Tibial artery (tissue), 4 donors: Measurements from ENCODE around the gene SRP19.

Source experiments
- DNase-seq, 2 donors: peaks; one replicate each; pipeline ENCODE4 v3.0.0-alpha.2; 2019
- H3K27ac ChIP-seq, 2 donors: fragments of 200-600 bp; sonication (generic) in 1 of 2; 1 replicate in 1 of 2; 2 replicates in 1 of 2; pipeline ENCODE4 v1.5.1; 2018 to 2019; ENCODE audit warnings: mild to moderate bottlenecking in 1 of 2
- H3K27me3 ChIP-seq, 2 donors: fragments of 200-600 bp; sonication (generic) in 1 of 2; one replicate each; pipeline versions ENCODE4 v1.5.1 to v1.6.0; 2016 to 2019
- H3K36me3 ChIP-seq, 3 donors: fragments of 200-600 bp; sonication (generic) in 2 of 3; one replicate each; pipeline ENCODE4 v1.5.1; 2016 to 2019; ENCODE audit warnings: mild to moderate bottlenecking in 2 of 3
- H3K4me1 ChIP-seq, 4 donors: fragments of 200-600 bp; sonication (generic) in 2 of 4; 1 replicate in 3 of 4; 2 replicates in 1 of 4; pipeline ENCODE4 v1.5.1; 2016 to 2019
- H3K4me3 ChIP-seq, 2 donors: fragments of 200-600 bp; sonication (generic) in 1 of 2; 1 replicate in 1 of 2; 2 replicates in 1 of 2; pipeline ENCODE4 v1.5.1; 2018 to 2019; ENCODE audit warnings: mild to moderate bottlenecking in 2 of 2
- H3K9me3 ChIP-seq, 3 donors: fragments of 200-600 bp; sonication (generic) in 1 of 3; one replicate each; pipeline ENCODE4 v1.5.1; 2016 to 2019
- CTCF ChIP-seq, 2 experiments: fragments of 200-600 bp in 1 of 2; fragments of 450-650 bp in 1 of 2; IDR thresholded peaks; one replicate each; pipeline ENCODE4 v1.5.1; 2017 to 2019; ENCODE audit warnings: antibody characterized with exemption in 2 of 2, mild to moderate bottlenecking in 1 of 2, moderate library complexity in 1 of 2
- intact Hi-C: fragments of 100-400 bp; cut with DNase I; formaldehyde crosslinking; loops from one replicate; pipeline ENCODE4 v1.15.0; 2023; ENCODE audit warnings: low total_unique reads

SRP19 gene

GRCh38 chr5:112823656-112824055, 37.4 kb upstream of the SRP19 start:
- Histone ChIP-seq H3K36me3 (peaks cover 44 to 73% (median 70%) of the 10 kb centered on the region in 3 donors), H3K27me3 (no peaks in the 10 kb centered on the region), H3K4me1 (no peaks in the 10 kb centered on the region), H3K4me3 (no peak overlapping the region), H3K27ac (no peak overlapping the region), H3K9me3 (no peaks in the 10 kb centered on the region)
- intact Hi-C loops: no loop called here
- DNase-seq: no peak
- no peak for TF ChIP-seq CTCF (IDR thresholded peaks at IDR 0.05)

DNA sequence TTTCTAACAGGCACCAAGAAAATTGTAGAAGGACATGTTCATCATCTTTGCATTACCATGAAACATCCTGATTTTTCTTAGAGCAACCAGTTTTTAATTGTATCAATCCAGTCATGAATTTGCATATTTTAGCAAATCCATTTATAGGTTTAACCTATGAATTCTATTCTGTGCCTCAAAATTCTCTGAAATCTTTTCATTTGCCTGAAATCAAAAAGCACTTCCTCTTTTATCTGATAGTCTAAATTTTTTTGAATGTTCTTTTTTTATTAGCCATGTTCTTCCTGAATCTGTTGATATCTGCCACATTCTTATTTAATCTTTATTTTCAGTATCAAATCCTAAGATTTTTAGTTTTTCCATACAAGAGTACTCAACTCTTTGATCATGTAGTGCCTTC, 36.9 kb upstream of the SRP19 start:
- intact Hi-C loops: no loop called here
- Histone ChIP-seq H3K9me3 (no peaks in the 10 kb centered on the region), H3K27me3 (no peaks in the 10 kb centered on the region), H3K4me1 (no peaks in the 10 kb centered on the region), H3K4me3 (no peak overlapping the region), H3K27ac (no peak overlapping the region), H3K36me3 (peaks cover 44 to 74% (median 70%) of the 10 kb centered on the region in 3 donors)
- no peak for TF ChIP-seq CTCF (IDR thresholded peaks at IDR 0.05)
- DNase-seq: no peak

DNA sequence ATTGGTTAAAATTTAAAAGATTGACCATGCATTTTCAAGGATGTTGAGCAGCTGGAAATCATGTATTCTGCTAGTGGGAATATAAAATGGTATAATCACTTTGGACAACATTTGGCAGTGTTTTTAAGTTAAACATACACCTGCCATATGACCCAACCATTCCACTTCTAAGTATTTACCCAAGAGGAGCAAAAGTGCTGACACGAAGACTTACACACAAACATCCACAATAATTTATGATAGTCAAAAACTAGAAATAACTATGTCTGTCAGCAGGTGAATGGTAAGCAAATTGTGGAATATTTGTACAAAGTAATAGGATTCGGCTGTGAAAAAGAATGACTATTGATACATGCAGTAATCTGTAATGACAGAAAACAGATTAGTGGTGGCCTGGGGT, 30.7 kb upstream of the SRP19 start:
- no peak for DNase-seq
- Histone ChIP-seq H3K9me3 (no peaks in the 10 kb centered on the region), H3K4me3 (no peak overlapping the region), H3K27me3 (no peaks in the 10 kb centered on the region), H3K27ac (no peak overlapping the region), H3K36me3 (peaks cover 41 to 66% (median 62%) of the 10 kb centered on the region in 3 donors), H3K4me1 (no peaks in the 10 kb centered on the region)
- no peak for TF ChIP-seq CTCF (IDR thresholded peaks at IDR 0.05)
- intact Hi-C loops: no loop called here

- Histone ChIP-seq H3K9me3 (no peaks in the 10 kb centered on the region), H3K27me3 (no peaks in the 10 kb centered on the region), H3K36me3 (peaks cover 49 to 72% (median 60%) of the 10 kb centered on the region in 3 donors), H3K4me1 (no peaks in the 10 kb centered on the region), H3K4me3 (no peak overlapping the region), H3K27ac (no peak overlapping the region)
- intact Hi-C loops: no loop called here
- TF ChIP-seq CTCF (IDR thresholded peaks at IDR 0.05): no peak
- no peak for DNase-seq
Measured at GRCh38 chr5:112833971-112834370, 27.1 kb upstream of the SRP19 start.

DNA sequence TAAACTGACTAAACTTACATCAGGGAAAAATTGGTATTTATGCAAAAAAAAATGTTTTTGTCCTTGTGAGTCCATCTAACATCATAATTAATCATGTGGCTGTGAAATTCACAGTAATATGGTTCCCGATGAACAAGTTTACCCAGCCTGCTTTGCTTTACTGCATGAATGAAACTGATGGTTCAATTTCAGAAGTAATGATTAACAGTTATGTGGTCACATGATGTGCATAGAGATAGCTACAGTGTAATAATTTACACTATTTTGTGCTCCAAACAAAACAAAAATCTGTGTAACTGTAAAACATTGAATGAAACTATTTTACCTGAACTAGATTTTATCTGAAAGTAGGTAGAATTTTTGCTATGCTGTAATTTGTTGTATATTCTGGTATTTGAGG, 16.6 kb upstream of the SRP19 start:
- Histone ChIP-seq H3K4me1 (peaks cover 0 to 5% (median 0%) of the 10 kb centered on the region in 4 donors), H3K4me3 (no peak overlapping the region), H3K27me3 (no peaks in the 10 kb centered on the region), H3K36me3 (no peaks in the 10 kb centered on the region), H3K27ac (no peak overlapping the region), H3K9me3 (no peaks in the 10 kb centered on the region)
- intact Hi-C loops: no loop called here
- no peak for DNase-seq
- TF ChIP-seq CTCF (IDR thresholded peaks at IDR 0.05): no peak

DNA sequence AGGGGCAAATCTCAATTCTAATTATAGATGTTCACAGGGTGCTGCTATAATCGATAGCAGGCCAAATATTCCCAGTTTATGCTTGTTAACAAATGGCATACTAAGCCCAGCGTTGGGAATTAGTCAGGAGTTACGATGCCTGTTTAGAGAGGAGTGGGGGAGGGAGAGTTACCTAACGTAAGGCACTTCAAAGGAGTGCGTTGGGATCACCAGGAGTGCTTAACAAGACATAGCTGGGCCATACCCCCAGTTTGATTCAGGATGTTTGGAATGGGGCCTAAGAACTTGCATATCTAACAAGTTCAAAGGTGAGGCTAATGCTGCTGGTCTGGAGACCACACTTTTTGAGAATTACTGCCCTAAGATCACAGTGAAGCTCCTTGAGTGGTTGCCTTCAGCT, 14.5 kb upstream of the SRP19 start:
- intact Hi-C loops: no loop called here
- H3K4me1 ChIP-seq: peaks cover 0 to 5% (median 0%) of the 10 kb centered on the region in 4 donors
- no peaks in the 10 kb centered on the region for H3K27me3 ChIP-seq
- no peaks in the 10 kb centered on the region for H3K36me3 ChIP-seq
- no peaks in the 10 kb centered on the region for H3K9me3 ChIP-seq
- H3K4me3 ChIP-seq: no peak overlapping the region
- no peak for TF ChIP-seq CTCF (IDR thresholded peaks at IDR 0.05)
- no peak for DNase-seq
- no peak overlapping the region for H3K27ac ChIP-seq
